Transverse colon (tissue), 4 donors: ENCODE measurements around the gene TCF23. TPM values are rescaled to one million over a fixed set of nuclear protein-coding genes. Genes with fewer than 3 reads are reported as not detected.
"Not testable (repeated sequence)": the region's sequence is repeated elsewhere in the genome, so short reads cannot be mapped to it uniquely, and the experiment has no call there.

ENCODE experiments used
- DNase-seq: peaks from one replicate; pipeline ENCODE4 v3.0.0-alpha.2; 2019
- H3K27ac ChIP-seq, 4 donors: fragments of 200-600 bp; sonication (generic); 2 replicates each; pipeline ENCODE4 v1.5.1; 2016 to 2018; ENCODE audit warnings: inconsistent platforms in 4 of 4
- H3K27me3 ChIP-seq: fragments of 200-600 bp; sonication (generic); 2 replicates; pipeline ENCODE4 v1.5.1; 2017; ENCODE audit warnings: inconsistent platforms
- H3K36me3 ChIP-seq, 4 donors: fragments of 200-600 bp; sonication (generic); 2 replicates each; pipeline ENCODE4 v1.5.1; 2017 to 2019; ENCODE audit warnings: inconsistent platforms in 4 of 4
- H3K4me1 ChIP-seq, 4 donors: fragments of 200-600 bp; sonication (generic); 2 replicates each; pipeline ENCODE4 v1.5.1; 2017 to 2020; ENCODE audit warnings: inconsistent platforms in 4 of 4
- H3K4me3 ChIP-seq, 4 donors: fragments of 200-600 bp; sonication (generic); 1 replicate in 1 of 4; 2 replicates in 3 of 4; pipeline versions ENCODE4 v1.5.1 to v1.6.1; 2017 to 2019; ENCODE audit warnings: inconsistent platforms in 4 of 4
- H3K9me3 ChIP-seq, 2 donors: fragments of 200-600 bp; sonication (generic); 2 replicates each; pipeline ENCODE4 v1.5.1; 2017 to 2019; ENCODE audit warnings: inconsistent platforms in 2 of 2
- EP300 ChIP-seq: sonication (generic); formaldehyde crosslinking; IDR thresholded peaks from one replicate; pipeline ENCODE4 v1.6.1; 2017; ENCODE audit warnings: antibody characterized with exemption, low read depth
- POLR2A ChIP-seq: fragments of 450-650 bp; IDR thresholded peaks from one replicate; pipeline ENCODE4 v1.6.1; 2016; ENCODE audit warnings: antibody characterized with exemption, mild to moderate bottlenecking, moderate library complexity
- POLR2AphosphoS5 ChIP-seq, 3 donors: sonication (generic); formaldehyde crosslinking; IDR thresholded peaks; one replicate each; pipeline ENCODE4 v1.6.1; 2016; ENCODE audit warnings: antibody characterized with exemption in 3 of 3
- WGBS, 2 donors: methylation state at CpG; one replicate each; pipeline ENCODE4 v1.1.5; 2018; ENCODE audit warnings: low coverage in 1 of 2; 5-methylcytosine and 5-hydroxymethylcytosine counted together
- in situ Hi-C, 4 donors: fragments of 200-750 bp; cut with MboI; loops; one replicate each; pipeline versions ENCODE4 v1.15.0 to v1.15.1; 2017; ENCODE audit warnings: low sequenced_read_pairs in 3 of 4, low pct_ligation_motif_present in 1 of 4, low pct_unique_long_range_greater_than_20kb in 1 of 4
- intact Hi-C: fragments of 100-400 bp; cut with DNase I; formaldehyde crosslinking; loops from one replicate; pipeline ENCODE4 v1.15.1; 2023; ENCODE audit warnings: low total_unique reads
- total RNA-seq, 4 donors: library from RNA; depleted of rRNA; stranded (reverse); fragments of >200 nt; gene quantifications; one replicate each; pipeline ENCODE4 v1.1.0, GENCODE V29; 2016
- TF ChIP-seq, protein P1 (sequence below), 5 experiments: fragments of 200-600 bp in 3 of 5; fragments of 450-650 bp in 2 of 5; sonication (generic) in 3 of 5; IDR thresholded peaks; 1 replicate in 2 of 5; 2 replicates in 3 of 5; pipeline ENCODE4 v1.5.1; 2016 to 2017; ENCODE audit warnings: antibody characterized with exemption in 5 of 5, inconsistent platforms in 3 of 5, mild to moderate bottlenecking in 2 of 5, moderate library complexity in 1 of 5

The TCF23 gene
- total RNA-seq, 4 donors from 2014 or later = not detected

DNA sequence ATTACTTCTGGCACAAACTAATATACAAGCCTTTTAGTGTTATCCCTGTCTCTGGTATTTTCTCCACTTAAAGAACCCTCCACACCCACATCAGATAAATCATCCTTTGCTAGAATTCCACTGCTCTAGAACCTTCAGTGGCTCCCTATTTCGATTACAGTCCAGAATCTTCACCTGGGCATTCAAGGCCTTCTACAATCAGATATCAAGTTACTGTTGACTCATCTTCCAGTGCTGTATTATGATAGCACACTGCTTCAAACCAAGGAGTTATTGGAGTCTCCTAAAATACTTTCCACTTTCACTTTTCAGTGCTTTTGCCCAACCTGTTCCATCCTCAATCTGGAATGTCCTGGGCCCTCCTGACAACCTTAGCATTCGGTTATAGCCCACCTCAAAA, 33.3 kb upstream of the TCF23 start:
- WGBS, 2 donors = 50 to 62% methylated on average over 2 of the region's 2 CpGs
- H3K9me3 ChIP-seq = no peaks in the 10 kb centered on the region
- H3K4me1 ChIP-seq = peaks cover 4 to 6% (median 5%) of the 10 kb centered on the region in 4 donors
- no peak for TF ChIP-seq POLR2AphosphoS5 (IDR thresholded peaks at IDR 0.05)
- TF ChIP-seq, protein P1, sequence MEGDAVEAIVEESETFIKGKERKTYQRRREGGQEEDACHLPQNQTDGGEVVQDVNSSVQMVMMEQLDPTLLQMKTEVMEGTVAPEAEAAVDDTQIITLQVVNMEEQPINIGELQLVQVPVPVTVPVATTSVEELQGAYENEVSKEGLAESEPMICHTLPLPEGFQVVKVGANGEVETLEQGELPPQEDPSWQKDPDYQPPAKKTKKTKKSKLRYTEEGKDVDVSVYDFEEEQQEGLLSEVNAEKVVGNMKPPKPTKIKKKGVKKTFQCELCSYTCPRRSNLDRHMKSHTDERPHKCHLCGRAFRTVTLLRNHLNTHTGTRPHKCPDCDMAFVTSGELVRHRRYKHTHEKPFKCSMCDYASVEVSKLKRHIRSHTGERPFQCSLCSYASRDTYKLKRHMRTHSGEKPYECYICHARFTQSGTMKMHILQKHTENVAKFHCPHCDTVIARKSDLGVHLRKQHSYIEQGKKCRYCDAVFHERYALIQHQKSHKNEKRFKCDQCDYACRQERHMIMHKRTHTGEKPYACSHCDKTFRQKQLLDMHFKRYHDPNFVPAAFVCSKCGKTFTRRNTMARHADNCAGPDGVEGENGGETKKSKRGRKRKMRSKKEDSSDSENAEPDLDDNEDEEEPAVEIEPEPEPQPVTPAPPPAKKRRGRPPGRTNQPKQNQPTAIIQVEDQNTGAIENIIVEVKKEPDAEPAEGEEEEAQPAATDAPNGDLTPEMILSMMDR (IDR thresholded peaks at IDR 0.05) = no peak
- TF ChIP-seq EP300 = no peak
- TF ChIP-seq POLR2A = no peak
- H3K4me3 ChIP-seq = no peak overlapping the region
- in situ Hi-C loops = loop anchor here in 1 of 4 donors (25.0 kb wide), 1 partner anchor 97 kb away; the partner anchor contains the start of genes ATRAID, CAD and SLC5A6
- peaks cover 42% of the 10 kb centered on the region for H3K27me3 ChIP-seq
- no peaks in the 10 kb centered on the region for H3K36me3 ChIP-seq
- intact Hi-C loops = no loop called here
- no peak for DNase-seq
- no peak overlapping the region for H3K27ac ChIP-seq

DNA sequence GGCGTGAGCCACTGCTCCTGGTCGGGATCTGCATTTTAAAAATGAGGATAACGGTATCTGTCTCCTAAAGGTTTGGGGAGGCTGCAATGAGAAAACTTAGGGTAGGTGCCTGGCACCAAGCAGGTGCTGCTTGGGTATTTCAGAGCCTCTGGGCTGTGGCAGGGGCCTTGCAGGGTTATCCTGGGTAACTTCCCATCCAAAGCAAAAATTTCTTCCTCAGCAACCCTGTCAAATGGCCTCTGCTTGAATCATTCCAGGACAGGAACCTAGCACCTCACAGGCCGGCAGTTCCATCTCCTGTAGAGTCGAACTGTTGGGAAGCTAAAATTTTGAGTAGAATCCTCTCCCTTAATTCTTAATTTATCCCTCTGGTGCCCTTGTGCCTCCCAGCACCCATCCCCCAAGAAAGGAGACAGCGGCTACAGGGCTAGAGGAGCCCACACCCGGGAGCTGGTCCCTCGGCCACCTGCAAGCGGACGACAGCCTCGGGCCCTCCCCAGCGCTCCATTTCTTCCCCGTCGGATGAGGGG, 30.7 kb upstream of the TCF23 start:
- WGBS, 2 donors = 6 to 63% methylated on average over 2 to 7 of the region's 14 CpGs
- Histone ChIP-seq H3K9me3 (no peaks in the 10 kb centered on the region), H3K4me1 (peaks cover 4 to 8% (median 5%) of the 10 kb centered on the region in 4 donors), H3K27ac (no peak overlapping the region), H3K4me3 (peak overlapping the region in 2 of 4 donors; percentile 35 to 38), H3K27me3 (peaks cover 49% of the 10 kb centered on the region), H3K36me3 (no peaks in the 10 kb centered on the region)
- DNase-seq = no peak
- TF ChIP-seq POLR2A (no peak), EP300 (no peak), POLR2AphosphoS5 (IDR thresholded peaks at IDR 0.05) (no peak)
- TF ChIP-seq, protein P1 (IDR thresholded peaks at IDR 0.05) = no peak
- in situ Hi-C loops = loop anchor here in 1 of 4 donors (25.0 kb wide), 1 partner anchor 94 kb away; the partner anchor contains the start of genes ATRAID, CAD and SLC5A6
- intact Hi-C loops = no loop called here

DNA sequence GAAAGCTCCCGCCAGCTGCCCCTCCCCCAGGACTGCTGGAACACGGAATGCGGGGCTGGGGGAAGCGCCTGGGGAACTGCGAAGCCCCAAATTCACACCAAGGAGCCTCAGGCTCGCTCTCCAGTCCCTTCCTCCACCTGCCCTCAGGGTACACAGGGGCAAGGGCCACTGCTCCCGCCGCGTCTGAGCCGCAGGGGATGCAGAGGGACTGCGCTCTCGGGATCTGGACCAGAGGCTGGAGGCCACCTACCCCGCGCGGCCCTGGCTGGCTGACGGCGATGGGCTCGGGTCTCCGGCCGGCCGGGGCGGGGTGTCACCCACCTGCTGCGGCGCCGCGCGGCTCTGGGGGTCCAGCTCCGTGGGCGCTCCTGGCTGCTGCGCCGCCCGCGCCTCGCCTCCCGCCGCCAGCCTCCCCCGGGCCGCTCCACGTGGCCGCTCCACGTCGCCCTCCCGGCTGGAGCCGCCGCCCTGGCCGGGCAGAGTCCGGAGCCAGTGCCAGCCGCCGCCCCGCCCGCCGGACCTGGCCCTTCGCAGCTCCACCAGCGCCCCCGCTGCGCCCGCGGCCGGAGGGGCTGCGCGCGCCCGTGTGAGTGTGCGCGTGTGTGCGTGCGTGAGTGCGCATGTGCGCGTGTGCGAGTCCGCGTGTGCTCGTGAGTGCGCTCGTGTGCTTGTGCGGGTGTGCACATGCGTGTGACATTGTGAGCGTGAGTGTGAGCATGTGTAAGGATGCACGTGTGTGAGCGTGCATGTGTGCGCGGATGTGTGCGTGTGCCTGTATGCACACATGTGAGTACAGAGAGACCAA, 30.1 kb upstream of the TCF23 start, which contains the start of gene CGREF1:
Gene CGREF1, minus strand, starts transcription at position 604 of the 805 bp plus-strand sequence. CDS start 14,762 bp downstream, outside the sequence.
- Histone ChIP-seq H3K4me1 (peaks cover 4 to 11% (median 8%) of the 10 kb centered on the region in 4 donors), H3K36me3 (no peaks in the 10 kb centered on the region), H3K9me3 (no peaks in the 10 kb centered on the region), H3K27ac (no peak within 1 kb of the TSS), H3K27me3 (peaks cover 49% of the 10 kb centered on the region), H3K4me3 (peak within 1 kb of the TSS in 2 of 4 donors; percentile 35 to 38)
- intact Hi-C loops (no loop called here), in situ Hi-C loops (loop anchor here in 1 of 4 donors (25.0 kb wide), 1 partner anchor 94 kb away; the partner anchor contains the start of genes ATRAID, CAD and SLC5A6)
- DNase-seq = peak; percentile 32
- 21% methylated on average over 35 of the region's 84 CpGs; no CpG with 5 or more reads in 1 of the 2 donors for WGBS, 2 donors
- TF ChIP-seq EP300 = no peak
- TF ChIP-seq POLR2A = no peak
- TF ChIP-seq, protein P1 (IDR thresholded peaks at IDR 0.05) = no peak

DNA sequence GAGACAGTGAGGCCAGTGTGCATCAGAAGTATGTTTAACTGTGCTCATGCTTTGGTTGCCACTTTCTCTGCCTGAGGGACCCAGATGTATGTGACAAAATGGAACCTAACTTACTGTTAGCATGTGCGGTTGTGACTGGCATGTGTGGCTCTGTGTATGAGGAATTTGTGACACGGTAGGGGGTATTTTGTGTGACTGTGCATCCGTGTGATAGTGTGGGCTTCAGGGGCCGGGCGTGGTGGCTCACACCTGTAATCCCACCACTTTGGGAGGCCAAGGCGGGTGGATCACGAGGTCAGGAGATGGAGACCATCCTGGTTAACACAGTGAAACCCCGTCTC, 29.5 kb upstream of the TCF23 start:
- Histone ChIP-seq H3K27me3 (peaks cover 49% of the 10 kb centered on the region), H3K4me1 (peaks cover 4 to 14% (median 11%) of the 10 kb centered on the region in 4 donors), H3K4me3 (peak overlapping the region in 1 of 4 donors; percentile 35)
- intact Hi-C loops, H3K36me3 ChIP-seq, H3K9me3 ChIP-seq, DNase-seq, H3K27ac ChIP-seq: not testable (repeated sequence)
- 76% methylated on average over 8 of the region's 8 CpGs; no CpG with 5 or more reads in 1 of the 2 donors for WGBS, 2 donors
- in situ Hi-C loops = loop anchor here in 1 of 4 donors (25.0 kb wide), 1 partner anchor 93 kb away; the partner anchor contains the start of genes ATRAID, CAD and SLC5A6
